KMS-11 (cell line): ENCODE data around the gene CYP3A5.

Source experiments
- H2AFZ ChIP-seq: fragments of 200-600 bp; sonication (generic); 2 replicates; pipeline ENCODE4 v1.6.1; 2016; ENCODE audit warnings: antibody characterized with exemption, mixed run types, low read depth
- H3K27ac ChIP-seq: fragments of 200-600 bp; sonication (generic); 2 replicates; pipeline ENCODE4 v1.6.1; 2016; ENCODE audit warnings: mild to moderate bottlenecking, mixed run types
- H3K27me3 ChIP-seq: fragments of 200-600 bp; sonication (generic); 2 replicates; pipeline ENCODE4 v1.6.1; 2017; ENCODE audit warnings: mild to moderate bottlenecking, low read depth, mixed run types, moderate library complexity; ENCODE audit not compliant: insufficient read depth
- H3K36me3 ChIP-seq: fragments of 200-600 bp; sonication (generic); 2 replicates; pipeline ENCODE4 v1.6.1; 2017; ENCODE audit warnings: mild to moderate bottlenecking, mixed run types; ENCODE audit not compliant: insufficient read depth
- H3K4me1 ChIP-seq: fragments of 200-600 bp; sonication (generic); 2 replicates; pipeline ENCODE4 v1.6.1; 2016; ENCODE audit warnings: mild to moderate bottlenecking, low read depth, mixed run types; ENCODE audit not compliant: poor library complexity, severe bottlenecking
- H3K4me2 ChIP-seq: fragments of 200-600 bp; sonication (generic); 2 replicates; pipeline ENCODE4 v1.7.0; 2016; ENCODE audit warnings: mild to moderate bottlenecking, mixed run types
- H3K4me3 ChIP-seq: fragments of 200-600 bp; sonication (generic); IDR thresholded peaks from 2 replicates; pipeline ENCODE4 v1.6.1; 2017; ENCODE audit warnings: low read depth, low read length, mixed read lengths; ENCODE audit not compliant: insufficient read depth
- H3K79me2 ChIP-seq: fragments of 200-600 bp; sonication (generic); 2 replicates; pipeline ENCODE4 v1.6.1; 2016; ENCODE audit warnings: low read depth, mixed run types; ENCODE audit not compliant: insufficient read depth
- H3K9ac ChIP-seq: fragments of 200-600 bp; sonication (generic); 2 replicates; pipeline ENCODE4 v1.6.1; 2016; ENCODE audit warnings: mild to moderate bottlenecking, mixed run types
- H4K20me1 ChIP-seq: fragments of 200-600 bp; sonication (generic); 2 replicates; pipeline ENCODE4 v1.6.1; 2016; ENCODE audit warnings: mild to moderate bottlenecking, mixed run types; ENCODE audit not compliant: insufficient read depth
- CTCF ChIP-seq: fragments of 200-600 bp; sonication (generic); conservative IDR thresholded peaks from 2 replicates; pipeline ENCODE4 v1.6.1; 2017; ENCODE audit warnings: low read depth, mild to moderate bottlenecking, antibody characterized with exemption, low read length, moderate library complexity, mixed read lengths

CYP3A5 gene

GRCh38 chr7:99674995-99675742 lies 4.6 kb downstream of the CYP3A5 start:
- Histone ChIP-seq H3K4me3 (no peak overlapping the region), H2AFZ (no peak overlapping the region), H3K79me2 (no peaks in the 10 kb centered on the region), H3K27me3 (no peaks in the 10 kb centered on the region), H3K27ac (no peak overlapping the region), H4K20me1 (no peaks in the 10 kb centered on the region), H3K4me2 (no peak overlapping the region), H3K4me1 (no peaks in the 10 kb centered on the region), H3K36me3 (no peaks in the 10 kb centered on the region), H3K9ac (no peak overlapping the region)
- no peak for TF ChIP-seq CTCF

- Histone ChIP-seq H3K4me2 (no peak overlapping the region), H3K27me3 (no peaks in the 10 kb centered on the region), H3K4me1 (no peaks in the 10 kb centered on the region), H3K4me3 (no peak overlapping the region), H2AFZ (no peak overlapping the region), H3K27ac (no peak overlapping the region), H4K20me1 (no peaks in the 10 kb centered on the region), H3K36me3 (no peaks in the 10 kb centered on the region), H3K79me2 (no peaks in the 10 kb centered on the region), H3K9ac (no peak overlapping the region)
- no peak for TF ChIP-seq CTCF
Observed at GRCh38 chr7:99672573-99672972, 7.2 kb downstream of the CYP3A5 start.

DNA sequence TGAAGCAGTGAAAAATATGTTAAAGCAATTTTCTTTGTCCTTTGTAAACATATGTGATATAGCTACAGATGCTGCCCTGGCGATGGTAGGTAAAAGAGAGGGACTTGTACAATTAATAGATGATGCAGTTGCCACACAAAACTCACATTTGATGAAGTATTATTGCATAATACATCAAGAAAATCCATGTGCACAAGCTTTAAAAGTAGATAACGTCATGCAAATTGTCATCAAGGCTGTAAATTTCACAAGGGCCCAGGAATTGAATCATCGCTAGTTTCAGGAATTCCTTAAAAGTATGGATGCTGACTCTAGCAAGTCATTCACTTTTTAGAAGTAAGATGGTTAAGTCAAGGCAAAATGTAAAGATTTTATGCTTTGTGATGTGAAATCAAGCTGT lies 10.0 kb downstream of the CYP3A5 start:
- Histone ChIP-seq H4K20me1 (no peaks in the 10 kb centered on the region), H3K27me3 (no peaks in the 10 kb centered on the region), H3K36me3 (no peaks in the 10 kb centered on the region), H3K27ac (no peak overlapping the region), H3K4me3 (no peak overlapping the region), H3K9ac (no peak overlapping the region), H2AFZ (no peak overlapping the region), H3K79me2 (no peaks in the 10 kb centered on the region), H3K4me2 (no peak overlapping the region), H3K4me1 (no peaks in the 10 kb centered on the region)
- no peak for TF ChIP-seq CTCF

DNA sequence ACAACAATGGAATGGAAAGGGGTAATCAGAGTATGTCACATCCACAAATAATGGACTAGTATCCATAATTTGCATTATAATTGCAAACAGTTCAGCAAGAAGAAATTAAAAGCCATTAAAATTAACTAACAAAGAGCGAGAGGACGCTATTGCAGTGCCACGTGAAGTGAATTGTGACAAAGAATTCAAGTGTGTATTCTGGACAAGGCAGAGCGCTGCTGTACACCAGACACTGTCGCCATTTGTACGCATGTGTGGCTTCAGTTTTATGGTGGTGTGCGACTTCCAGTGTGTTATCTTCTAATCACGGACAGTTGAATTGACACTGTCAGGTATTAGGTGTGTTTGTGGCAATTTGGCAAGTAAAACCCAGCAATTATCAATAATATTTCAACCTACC lies 11.3 kb downstream of the CYP3A5 start:
- H3K4me2 ChIP-seq: no peak overlapping the region

More for the DNA sequence above, 11.3 kb downstream of the CYP3A5 start:
- TF ChIP-seq CTCF: no peak
- no peaks in the 10 kb centered on the region for H3K36me3 ChIP-seq
- H3K27me3 ChIP-seq: no peaks in the 10 kb centered on the region
- H3K27ac ChIP-seq: no peak overlapping the region
- no peaks in the 10 kb centered on the region for H3K79me2 ChIP-seq
- no peak overlapping the region for H3K4me3 ChIP-seq
- H3K9ac ChIP-seq: no peak overlapping the region
- H3K4me1 ChIP-seq: no peaks in the 10 kb centered on the region
- H2AFZ ChIP-seq: no peak overlapping the region
- no peaks in the 10 kb centered on the region for H4K20me1 ChIP-seq
